Trophoblast cell (in vitro differentiated cells and primary cell): Measurements from ENCODE around the gene PGA3.
"Not testable (repeated sequence)": the region's sequence is repeated elsewhere in the genome, so short reads cannot be mapped to it uniquely, and the experiment has no call there.

Experiments used
- DNase-seq, 2 donors: peaks; one replicate each; pipeline ENCODE4 v3.0.0-alpha.2; 2016
- H2AFZ ChIP-seq: 2 replicates; pipeline ENCODE4 v1.6.1; 2013; ENCODE audit warnings: low read length, moderate library complexity, mild to moderate bottlenecking; ENCODE audit not compliant: insufficient read depth, poor library complexity
- H2AK5ac ChIP-seq: 2 replicates; pipeline ENCODE4 v1.6.1; 2013; ENCODE audit warnings: mild to moderate bottlenecking, low read length
- H2BK120ac ChIP-seq: 2 replicates; pipeline ENCODE4 v1.6.1; 2013; ENCODE audit warnings: low read length, mild to moderate bottlenecking, moderate library complexity; ENCODE audit not compliant: insufficient read depth, poor library complexity
- H2BK12ac ChIP-seq: 2 replicates; pipeline ENCODE4 v1.6.1; 2013; ENCODE audit warnings: mild to moderate bottlenecking, low read length, moderate library complexity
- H2BK5ac ChIP-seq: 2 replicates; pipeline ENCODE4 v1.6.1; 2013; ENCODE audit warnings: low read length, low read depth, moderate library complexity, mild to moderate bottlenecking; ENCODE audit not compliant: poor library complexity
- H3K14ac ChIP-seq: 2 replicates; pipeline ENCODE4 v1.6.1; 2013; ENCODE audit warnings: mild to moderate bottlenecking, low read length
- H3K18ac ChIP-seq: 2 replicates; pipeline ENCODE4 v1.6.1; 2013; ENCODE audit warnings: mild to moderate bottlenecking, low read length
- H3K23ac ChIP-seq: 2 replicates; pipeline ENCODE4 v1.6.1; 2013; ENCODE audit warnings: low read length
- H3K27ac ChIP-seq: 2 replicates; pipeline ENCODE4 v1.5.1; 2013; ENCODE audit warnings: low read depth, mild to moderate bottlenecking, inconsistent platforms, low read length, moderate library complexity
- H3K27me3 ChIP-seq: 2 replicates; pipeline ENCODE4 v1.6.1; 2013; ENCODE audit warnings: inconsistent platforms, mild to moderate bottlenecking, low read length, moderate library complexity; ENCODE audit not compliant: insufficient read depth
- H3K36me3 ChIP-seq, 2 experiments: 1 replicate in 1 of 2; 2 replicates in 1 of 2; pipeline ENCODE4 v1.6.1; 2013; ENCODE audit warnings: low read length in 2 of 2, mild to moderate bottlenecking in 2 of 2, moderate library complexity in 1 of 2; ENCODE audit not compliant: insufficient read depth in 2 of 2, control insufficient read depth in 1 of 2
- H3K4ac ChIP-seq: 2 replicates; pipeline ENCODE4 v1.6.1; 2013; ENCODE audit warnings: low read depth, mild to moderate bottlenecking, low read length, moderate library complexity
- H3K4me1 ChIP-seq, 2 experiments: 1 replicate in 1 of 2; 2 replicates in 1 of 2; pipeline ENCODE4 v1.6.1; 2013; ENCODE audit warnings: low read length in 2 of 2, mild to moderate bottlenecking in 2 of 2, moderate library complexity in 1 of 2; ENCODE audit not compliant: insufficient read depth in 2 of 2, control insufficient read depth in 1 of 2
- H3K4me2 ChIP-seq: 2 replicates; pipeline ENCODE4 v1.6.1; 2013; ENCODE audit warnings: inconsistent platforms, mild to moderate bottlenecking, low read length, moderate library complexity
- H3K4me3 ChIP-seq: 2 replicates; pipeline ENCODE4 v1.5.1; 2013; ENCODE audit warnings: mild to moderate bottlenecking, low read depth, low read length, inconsistent platforms
- H3K79me1 ChIP-seq: one replicate; pipeline ENCODE4 v1.6.1; 2013; ENCODE audit warnings: low read length
- H3K79me2 ChIP-seq: 2 replicates; pipeline ENCODE4 v1.6.1; 2013; ENCODE audit warnings: low read length, mild to moderate bottlenecking; ENCODE audit not compliant: control insufficient read depth, insufficient read depth, poor library complexity
- H3K9ac ChIP-seq: 2 replicates; pipeline ENCODE4 v1.6.1; 2013; ENCODE audit warnings: mild to moderate bottlenecking, low read length
- H3K9me3 ChIP-seq: 2 replicates; pipeline ENCODE4 v1.6.1; 2013; ENCODE audit warnings: low read depth, mild to moderate bottlenecking, control low read depth, inconsistent platforms, low read length; ENCODE audit not compliant: insufficient read depth
- H4K12ac ChIP-seq: 2 replicates; pipeline ENCODE4 v1.6.1; 2013; ENCODE audit warnings: low read depth, mild to moderate bottlenecking, low read length, moderate library complexity
- H4K8ac ChIP-seq: 2 replicates; pipeline ENCODE4 v1.6.1; 2013; ENCODE audit warnings: low read depth, mild to moderate bottlenecking, low read length, moderate library complexity
- H4K91ac ChIP-seq: one replicate; pipeline ENCODE4 v1.6.1; 2013; ENCODE audit warnings: low read depth, mild to moderate bottlenecking, low read length, moderate library complexity
- WGBS: extraction: QIAGEN DNeasy Blood & Tissue Kit; methylation state at CpG from one replicate; pipeline ENCODE4 v1.1.7; 2013; ENCODE audit warnings: missing lambda C conversion rate; ENCODE audit not compliant: insufficient read length, insufficient coverage; ENCODE audit errors: extremely low coverage; 5-methylcytosine and 5-hydroxymethylcytosine counted together

The PGA3 gene

DNA sequence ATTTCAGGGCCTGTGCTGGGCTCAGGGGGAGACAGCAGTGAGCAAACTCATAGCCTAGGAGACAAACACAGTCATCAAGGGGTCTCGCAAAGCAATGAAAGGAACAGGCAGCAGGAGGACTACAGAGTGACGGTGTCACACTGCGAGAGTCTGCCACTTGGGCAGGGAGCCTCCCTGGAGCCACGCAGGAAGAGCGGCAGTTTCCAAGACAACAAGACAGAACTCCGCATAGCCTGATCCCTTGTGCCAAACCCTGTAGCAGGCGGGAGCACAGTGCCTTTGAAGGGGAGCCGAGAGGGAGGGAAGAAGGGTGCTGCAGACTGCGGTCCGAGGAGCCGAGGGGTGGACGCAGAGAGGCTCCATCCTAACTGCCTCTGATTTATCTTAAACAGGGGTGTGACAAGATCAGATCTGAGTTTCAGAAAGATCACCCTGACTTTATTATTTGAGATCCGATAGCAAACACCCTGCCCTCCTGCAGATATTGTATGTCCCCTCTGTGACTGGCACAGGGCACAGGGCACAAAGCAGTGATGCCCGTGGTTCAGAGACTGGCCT is 1.3 kb downstream of the PGA3 start:
- H3K79me1 ChIP-seq, H3K36me3 ChIP-seq, H3K14ac ChIP-seq, H4K12ac ChIP-seq, H3K4me3 ChIP-seq, H3K4me2 ChIP-seq, H3K4me1 ChIP-seq, H3K18ac ChIP-seq, H3K79me2 ChIP-seq, H3K4ac ChIP-seq, H2AK5ac ChIP-seq, H2BK12ac ChIP-seq, H2BK120ac ChIP-seq, H3K27ac ChIP-seq, H2BK5ac ChIP-seq, H2AFZ ChIP-seq, H3K23ac ChIP-seq, H4K91ac ChIP-seq, H3K9ac ChIP-seq, H4K8ac ChIP-seq, DNase-seq, H3K27me3 ChIP-seq, H3K9me3 ChIP-seq: not testable (repeated sequence)
- no CpG with 5 or more reads among the region's 14 CpGs for WGBS

GRCh38 chr11:61207636-61208310 is 4.5 kb downstream of the PGA3 start:
- H3K79me1 ChIP-seq, H2BK5ac ChIP-seq, H4K12ac ChIP-seq, H2AFZ ChIP-seq, DNase-seq, H3K4me3 ChIP-seq, H3K18ac ChIP-seq, H4K8ac ChIP-seq, H3K79me2 ChIP-seq, H3K27me3 ChIP-seq, H3K23ac ChIP-seq, H3K4ac ChIP-seq, H3K9ac ChIP-seq, H3K4me2 ChIP-seq, H2AK5ac ChIP-seq, H3K14ac ChIP-seq, H2BK12ac ChIP-seq, H3K27ac ChIP-seq, H3K4me1 ChIP-seq, H2BK120ac ChIP-seq, H3K9me3 ChIP-seq, H4K91ac ChIP-seq, H3K36me3 ChIP-seq: not testable (repeated sequence)
- no CpG with 5 or more reads among the region's 9 CpGs for WGBS

DNA sequence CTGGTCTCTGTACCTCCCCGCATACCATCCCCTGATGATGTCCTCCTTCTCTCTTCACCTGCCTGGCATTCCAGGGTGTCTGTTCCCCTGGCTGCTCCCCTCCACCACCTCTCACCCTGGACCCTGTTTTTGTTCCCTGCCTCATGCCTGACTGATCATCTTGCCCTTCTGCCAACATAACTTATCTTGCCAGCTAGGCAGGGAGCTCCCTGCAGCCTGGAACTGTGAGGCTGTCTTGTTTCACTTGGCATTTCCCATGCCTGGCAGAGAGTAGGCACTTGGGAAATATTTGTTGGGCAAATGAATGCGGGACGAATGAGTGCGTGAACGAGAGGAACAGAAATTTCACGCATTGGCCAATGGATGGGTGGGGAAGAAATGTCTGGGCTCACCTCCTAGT is 7.3 kb downstream of the PGA3 start:
- not testable (repeated sequence) for H3K4me3 ChIP-seq, H3K36me3 ChIP-seq, H2AK5ac ChIP-seq, H4K8ac ChIP-seq, DNase-seq, H3K79me2 ChIP-seq, H3K4ac ChIP-seq, H3K9ac ChIP-seq, H3K9me3 ChIP-seq, H3K23ac ChIP-seq, H3K18ac ChIP-seq, H3K14ac ChIP-seq, H2BK12ac ChIP-seq, H3K27ac ChIP-seq, H3K79me1 ChIP-seq, H4K12ac ChIP-seq, H4K91ac ChIP-seq, H3K4me2 ChIP-seq, H2BK120ac ChIP-seq, H3K27me3 ChIP-seq, H3K4me1 ChIP-seq, H2AFZ ChIP-seq, H2BK5ac ChIP-seq
- WGBS, result no CpG with 5 or more reads among the region's 6 CpGs

GRCh38 chr11:61211327-61211952 is 8.1 kb downstream of the PGA3 start:
- not testable (repeated sequence) for H3K27ac ChIP-seq, H4K91ac ChIP-seq, H3K9ac ChIP-seq, H3K79me2 ChIP-seq, H3K23ac ChIP-seq, H4K12ac ChIP-seq, H3K4ac ChIP-seq, H3K27me3 ChIP-seq, H2AK5ac ChIP-seq, H3K4me2 ChIP-seq, DNase-seq, H3K18ac ChIP-seq, H3K14ac ChIP-seq, H4K8ac ChIP-seq, H3K4me1 ChIP-seq, H3K79me1 ChIP-seq, H3K4me3 ChIP-seq, H2AFZ ChIP-seq, H3K36me3 ChIP-seq, H2BK5ac ChIP-seq, H2BK12ac ChIP-seq, H2BK120ac ChIP-seq, H3K9me3 ChIP-seq
- WGBS, result no CpG with 5 or more reads among the region's 10 CpGs
